K562 (cell line): ENCODE data around the gene RHAG. TPM values are rescaled to one million over a fixed set of nuclear protein-coding genes. Genes with fewer than 3 reads are reported as not detected.

ENCODE experiments used
- ATAC-seq: fragments of 200-7000 bp; cut with Tn5 transposase; 3 replicates; pipeline ENCODE4 v1.9.1; 2020; ENCODE audit warnings: moderate library complexity
- BruUV-seq: library from RNA; stranded (reverse); fragments of 400-500 nt; replicated peaks from 2 replicates; lab custom pipeline; 2021; lab: Mats Ljungman, UMichigan
- CTCF ChIA-PET: fragments of 300-600 bp; formaldehyde crosslinking; extraction: SDS; loops from one replicate; lab custom pipeline; 2021; ENCODE audit warnings: low intra/inter-chr PET ratio; lab: Yijun Ruan, JAX
- POLR2A ChIA-PET: fragments of 300-600, 350-650 bp; sonication (Branson Sonifier 250); formaldehyde crosslinking; extraction: SDS; loops from one replicate; lab custom pipeline; 2021; ENCODE audit warnings: antibody characterized with exemption, inconsistent platforms; lab: Yijun Ruan, JAX
- DNase-seq, 4 experiments: peaks; one replicate each; pipeline versions ENCODE4 v3.0.0 to v3.0.0-alpha.2; 2011 to 2018; ENCODE audit warnings: low spot score in 3 of 4, mixed read lengths in 3 of 4; ENCODE audit errors: extremely low read depth in 1 of 4
- FAIRE-seq: peaks from 2 replicates; lab custom pipeline; 2011; peaks lifted over from hg19 to GRCh38; lab: Jason Lieb, UNC
- H2AFZ ChIP-seq: 2 replicates; pipeline ENCODE4 v1.6.0; 2011; ENCODE audit warnings: low read depth, low read length, control low read depth, inconsistent platforms
- H3K27ac ChIP-seq: fragments of 200-600 bp; 3 replicates; pipeline ENCODE4 v1.8.0; 2011; ENCODE audit warnings: low read depth, mild to moderate bottlenecking, control low read depth, inconsistent platforms, low read length, moderate library complexity, mixed read lengths; ENCODE audit errors: extremely low read depth
- H3K27me3 ChIP-seq, 2 experiments: fragments of 300-600 bp in 1 of 2; 2 replicates in 1 of 2; 3 replicates in 1 of 2; pipeline versions ENCODE4 v1.6.0 to v1.8.0; 2011; ENCODE audit warnings: inconsistent platforms in 2 of 2, low read length in 2 of 2, mild to moderate bottlenecking in 1 of 2, mixed read lengths in 1 of 2, moderate library complexity in 1 of 2; ENCODE audit not compliant: control insufficient read depth in 2 of 2, insufficient read depth in 2 of 2
- H3K36me3 ChIP-seq: fragments of 300-600 bp; 3 replicates; pipeline ENCODE4 v1.8.0; 2011; ENCODE audit warnings: mild to moderate bottlenecking, low read length, inconsistent platforms; ENCODE audit not compliant: control insufficient read depth, insufficient read depth
- H3K4me1 ChIP-seq, 2 experiments: fragments of 200-600 bp in 1 of 2; replicated peaks in 1 of 2; 2 replicates in 1 of 2; 3 replicates in 1 of 2; pipeline versions ENCODE4 v1.5.1 to v1.8.0; 2011; ENCODE audit warnings: inconsistent platforms in 2 of 2, low read length in 2 of 2, mild to moderate bottlenecking in 1 of 2, mixed read lengths in 1 of 2, moderate library complexity in 1 of 2; ENCODE audit not compliant: control insufficient read depth in 2 of 2, insufficient read depth in 2 of 2
- H3K4me2 ChIP-seq: 2 replicates; pipeline ENCODE4 v1.6.1; 2011; ENCODE audit warnings: low read length, control low read depth, inconsistent platforms, mixed read lengths; ENCODE audit not compliant: insufficient read depth
- H3K4me3 ChIP-seq: fragments of 200-600 bp; sonication (generic), shearing (Covaris generic); 2 replicates; pipeline ENCODE4 v1.5.1; 2016; ENCODE audit warnings: control low read depth, inconsistent platforms
- H3K79me2 ChIP-seq: fragments of 200-600 bp; 3 replicates; pipeline ENCODE4 v1.8.0; 2011; ENCODE audit warnings: low read length, inconsistent platforms; ENCODE audit not compliant: control insufficient read depth, insufficient read depth
- H3K9ac ChIP-seq, 2 experiments: 2 replicates each; pipeline versions ENCODE4 v1.6.0 to v1.6.1; 2011; ENCODE audit warnings: low read depth in 2 of 2, low read length in 2 of 2, control low read depth in 1 of 2, inconsistent platforms in 1 of 2, mild to moderate bottlenecking in 1 of 2, mixed read lengths in 1 of 2; ENCODE audit not compliant: insufficient read depth in 1 of 2
- H3K9me1 ChIP-seq: one replicate; pipeline ENCODE4 v1.6.0; 2011; ENCODE audit warnings: inconsistent platforms, mild to moderate bottlenecking, low read length, moderate library complexity; ENCODE audit not compliant: control insufficient read depth, insufficient read depth
- H3K9me3 ChIP-seq: replicated peaks from 2 replicates; pipeline ENCODE4 v1.5.1; 2011; ENCODE audit warnings: low read depth, low read length, inconsistent platforms; ENCODE audit not compliant: control insufficient read depth, insufficient read depth
- H4K20me1 ChIP-seq: replicated peaks from 2 replicates; pipeline ENCODE4 v1.6.1; 2011; ENCODE audit warnings: low read length, inconsistent platforms, mixed read lengths; ENCODE audit not compliant: control insufficient read depth, insufficient read depth
- ARNT ChIP-seq, 2 experiments: fragments of 450-650 bp; IDR thresholded peaks; 2 replicates each; pipeline ENCODE4 v1.6.1; 2016; ENCODE audit warnings: mild to moderate bottlenecking in 1 of 2
- BMI1 ChIP-seq: fragments of 150-350 bp; IDR thresholded peaks from 2 replicates; pipeline ENCODE4 v1.6.1; 2014; ENCODE audit warnings: low read length
- CEBPB ChIP-seq: fragments of 450-650 bp; IDR thresholded peaks from 2 replicates; pipeline ENCODE4 v1.6.1; 2016; ENCODE audit warnings: missing genetic modification characterization, missing compliant biosample characterization
- CLOCK ChIP-seq: fragments of 250-450 bp; sonication (Bioruptor Pico); IDR thresholded peaks from 2 replicates; pipeline ENCODE4 v1.4.0; 2020; ENCODE audit warnings: mild to moderate bottlenecking, moderate library complexity, borderline replicate concordance
- CXXC5 ChIP-seq: fragments of 250-450 bp; sonication (Bioruptor Pico); IDR thresholded peaks from 2 replicates; pipeline ENCODE4 v1.8.0; 2022; ENCODE audit warnings: inconsistent platforms, mild to moderate bottlenecking, moderate library complexity
- HCFC1 ChIP-seq: IDR thresholded peaks from 2 replicates; pipeline ENCODE4 v1.6.1; 2012; ENCODE audit warnings: low read depth, low read length, improper control_type of control experiment
- HOXB6 ChIP-seq: fragments of 250-450 bp; sonication (Bioruptor Pico); IDR thresholded peaks from 2 replicates; pipeline ENCODE4 v1.5.1; 2022; ENCODE audit warnings: mild to moderate bottlenecking, borderline replicate concordance
- KAT2B ChIP-seq: IDR thresholded peaks from one replicate; pipeline ENCODE4 v1.6.1; 2012; ENCODE audit warnings: low read depth, mild to moderate bottlenecking, control low read depth, inconsistent platforms, low read length, moderate library complexity
- MEF2A ChIP-seq: IDR thresholded peaks from 2 replicates; pipeline ENCODE4 v1.6.1; 2011; ENCODE audit warnings: low read depth, mild to moderate bottlenecking, low read length, moderate library complexity; ENCODE audit not compliant: control insufficient read depth
- NCOA6 ChIP-seq: fragments of 450-650 bp; IDR thresholded peaks from 2 replicates; pipeline ENCODE4 v1.6.1; 2017; ENCODE audit warnings: mild to moderate bottlenecking
- NR2F6 ChIP-seq: fragments of 450-650 bp; formaldehyde crosslinking; IDR thresholded peaks from 2 replicates; pipeline ENCODE4 v1.4.0; 2020; ENCODE audit warnings: mild to moderate bottlenecking
- TEAD1 ChIP-seq, 2 experiments: fragments of 450-650 bp in 1 of 2; sonication (generic) in 1 of 2; formaldehyde crosslinking; IDR thresholded peaks; 2 replicates each; pipeline versions ENCODE4 v1.4.0 to v1.8.0; 2020 to 2022; ENCODE audit warnings: mild to moderate bottlenecking in 2 of 2, missing genetic modification reagents in 1 of 2
- ZBTB26 ChIP-seq: fragments of 450-650 bp; formaldehyde crosslinking; IDR thresholded peaks from 2 replicates; pipeline ENCODE4 v1.4.0; 2022; ENCODE audit warnings: missing genetic modification characterization
- WGBS: fragments of 100-300 bp; shearing (Covaris generic); methylation state at CpG from one replicate; pipeline ENCODE4 v1.1.6; 2016; ENCODE audit warnings: low coverage, mixed read lengths; ENCODE audit not compliant: insufficient coverage; ENCODE audit errors: missing lambda C conversion rate; 5-methylcytosine and 5-hydroxymethylcytosine counted together
- in situ Hi-C: fragments of 300-500 bp; cut with MboI; formaldehyde crosslinking; loops from 4 replicates; pipeline ENCODE4 v1.15.0; 2018; ENCODE audit warnings: inconsistent platforms, mixed read lengths
- intact Hi-C: fragments of 100-400 bp; cut with micrococcal nuclease; formaldehyde crosslinking; loops from 2 replicates; pipeline ENCODE4 v1.14.2; 2022
- polyA plus RNA-seq, 8 experiments: library from polyadenylated mRNA; depleted of rRNA in 4 of 8; stranded (reverse) in 5 of 8; unstranded in 3 of 8; fragments of >200 nt; fragmentation: Nextera tagmentation in 2 of 8; fragmentation: Illumina TruSeq in 1 of 8; extraction: Ambion mirVana in 2 of 8; extraction: Trizol in 1 of 8; gene quantifications; 2 replicates each; pipeline versions ENCODE4 v1.2.1 to v1.2.3, GENCODE V29; 2011 to 2014; ENCODE audit warnings: inconsistent platforms in 1 of 8, missing spikeins in 1 of 8
- total RNA-seq, 7 experiments: library from RNA; depleted of rRNA in 6 of 7; stranded (reverse); fragments of >200 nt in 6 of 7; fragmentation: Illumina TruSeq in 2 of 7; extraction: Trizol in 2 of 7; gene quantifications; 2 replicates each; pipeline versions ENCODE4 v1.2.1 to v1.2.3, GENCODE V29; 2011 to 2021; ENCODE audit warnings: low replicate concordance in 1 of 7

The RHAG gene
- total and polyA plus RNA-seq, 9 of the 15 experiments (the other 6 are each of a cell fraction or from before 2014, with no cell fraction given): 290 to 1,202 (median 505) TPM

- H3K9me1 ChIP-seq: no peaks in the 10 kb centered on the region
- no peak overlapping the region for H3K27ac ChIP-seq
- no peak for ATAC-seq
- no peak for DNase-seq
- BruUV-seq: no TSS peak
- no peaks in the 10 kb centered on the region for H3K36me3 ChIP-seq
- TF ChIP-seq NR2F6 (CRISPR knock-in tag) (no peak), ARNT (IDR thresholded peaks at IDR 0.05) (no peak), HOXB6 (CRISPR knock-in tag) (no peak), CXXC5 (CRISPR knock-in tag) (no peak), NCOA6 (no peak), ZBTB26 (CRISPR knock-in tag) (no peak), BMI1 (no peak), MEF2A (no peak), TEAD1 (CRISPR knock-in tag; IDR thresholded peaks at IDR 0.05) (no peak), CLOCK (CRISPR knock-in tag) (no peak), HCFC1 (no peak), CEBPB (tag) (no peak), KAT2B (no peak)
- H3K27me3 ChIP-seq: no peaks in the 10 kb centered on the region
- H3K4me2 ChIP-seq: no peak overlapping the region
- ChIA-PET CTCF (no interaction called here), POLR2A (no interaction called here)
- H3K9me3 ChIP-seq: no peaks in the 10 kb centered on the region
- no peak overlapping the region for H3K4me3 ChIP-seq
- WGBS: 45% methylated on average over 2 of the region's 2 CpGs
- intact Hi-C loops (no loop called here), in situ Hi-C loops (no loop called here)
- no peaks in the 10 kb centered on the region for H4K20me1 ChIP-seq
- peaks cover 0 to 4% of the 10 kb centered on the region in 2 experiments; a peak in 1 of 5 replicates for H3K4me1 ChIP-seq
- FAIRE-seq: no peak
- H3K9ac ChIP-seq: no peak overlapping the region
- no peak overlapping the region for H2AFZ ChIP-seq
- H3K79me2 ChIP-seq: no peaks in the 10 kb centered on the region
Measured at GRCh38 chr6:49565261-49565660, 71.4 kb downstream of the RHAG start.
